Activated T-cell treated with anti-CD3 and anti-CD28 coated beads for 1 hour (primary cell): ENCODE results near the gene HORMAD2.

Experiments used
- DNase-seq: peaks from one replicate; pipeline ENCODE4 v3.0.0-alpha.2; 2020; ENCODE audit warnings: low read depth

Gene HORMAD2

GRCh38 chr22:30104501-30105156, 24.4 kb downstream of the HORMAD2 start:
- no peak for DNase-seq

GRCh38 chr22:30105483-30105882, 25.2 kb downstream of the HORMAD2 start:
- DNase-seq = no peak

- no peak for DNase-seq
These were observed 33.2 kb downstream of the HORMAD2 start for GRCh38 chr22:30113494-30113893.

- DNase-seq = no peak
These were observed 34.1 kb downstream of the HORMAD2 start for GRCh38 chr22:30114361-30114760.

- no peak for DNase-seq
These were observed 35.4 kb downstream of the HORMAD2 start for GRCh38 chr22:30115705-30116104.

GRCh38 chr22:30116362-30117117, 36.3 kb downstream of the HORMAD2 start:
- no peak for DNase-seq

GRCh38 chr22:30117256-30117655, 37.0 kb downstream of the HORMAD2 start:
- no peak for DNase-seq

- no peak for DNase-seq
These were observed 38.0 kb downstream of the HORMAD2 start for GRCh38 chr22:30118291-30118690.

- no peak for DNase-seq
These were observed 41.7 kb downstream of the HORMAD2 start for GRCh38 chr22:30121960-30122359.

GRCh38 chr22:30123463-30123862, 43.2 kb downstream of the HORMAD2 start:
- no peak for DNase-seq

- DNase-seq = no peak
These were observed 47.5 kb downstream of the HORMAD2 start for GRCh38 chr22:30127749-30128166.

- no peak for DNase-seq
These were observed 48.2 kb downstream of the HORMAD2 start for GRCh38 chr22:30128511-30128910.

GRCh38 chr22:30129636-30130035, 49.4 kb downstream of the HORMAD2 start:
- DNase-seq = no peak

- no peak for DNase-seq
These were observed 52.2 kb downstream of the HORMAD2 start for GRCh38 chr22:30132290-30132996.

GRCh38 chr22:30140414-30140813, 60.1 kb downstream of the HORMAD2 start:
- no peak for DNase-seq

GRCh38 chr22:30143265-30143664, 63.0 kb downstream of the HORMAD2 start:
- no peak for DNase-seq

GRCh38 chr22:30144391-30144790, 64.1 kb downstream of the HORMAD2 start:
- DNase-seq = no peak

- DNase-seq = no peak
These were observed 69.9 kb downstream of the HORMAD2 start for GRCh38 chr22:30150212-30150611.

GRCh38 chr22:30158277-30158676, 78.0 kb downstream of the HORMAD2 start:
- no peak for DNase-seq

GRCh38 chr22:30158744-30159500, 78.7 kb downstream of the HORMAD2 start:
- no peak for DNase-seq

- DNase-seq = no peak
These were observed 79.5 kb downstream of the HORMAD2 start for GRCh38 chr22:30159561-30160353.
